Camera-type eye (tissue), 1 donor: ENCODE data around the gene TRPT1. TPM values are rescaled to one million over a fixed set of nuclear protein-coding genes. Genes with fewer than 3 reads are reported as not detected.

Experiments used
- total RNA-seq: library from RNA; depleted of rRNA; stranded (reverse); fragments of >200 nt; gene quantifications from one replicate; pipeline ENCODE4 v1.2.3, GENCODE V29; 2014

The TRPT1 gene, protein sequence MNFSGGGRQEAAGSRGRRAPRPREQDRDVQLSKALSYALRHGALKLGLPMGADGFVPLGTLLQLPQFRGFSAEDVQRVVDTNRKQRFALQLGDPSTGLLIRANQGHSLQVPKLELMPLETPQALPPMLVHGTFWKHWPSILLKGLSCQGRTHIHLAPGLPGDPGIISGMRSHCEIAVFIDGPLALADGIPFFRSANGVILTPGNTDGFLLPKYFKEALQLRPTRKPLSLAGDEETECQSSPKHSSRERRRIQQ
- 27.4 TPM for total RNA-seq

DNA sequence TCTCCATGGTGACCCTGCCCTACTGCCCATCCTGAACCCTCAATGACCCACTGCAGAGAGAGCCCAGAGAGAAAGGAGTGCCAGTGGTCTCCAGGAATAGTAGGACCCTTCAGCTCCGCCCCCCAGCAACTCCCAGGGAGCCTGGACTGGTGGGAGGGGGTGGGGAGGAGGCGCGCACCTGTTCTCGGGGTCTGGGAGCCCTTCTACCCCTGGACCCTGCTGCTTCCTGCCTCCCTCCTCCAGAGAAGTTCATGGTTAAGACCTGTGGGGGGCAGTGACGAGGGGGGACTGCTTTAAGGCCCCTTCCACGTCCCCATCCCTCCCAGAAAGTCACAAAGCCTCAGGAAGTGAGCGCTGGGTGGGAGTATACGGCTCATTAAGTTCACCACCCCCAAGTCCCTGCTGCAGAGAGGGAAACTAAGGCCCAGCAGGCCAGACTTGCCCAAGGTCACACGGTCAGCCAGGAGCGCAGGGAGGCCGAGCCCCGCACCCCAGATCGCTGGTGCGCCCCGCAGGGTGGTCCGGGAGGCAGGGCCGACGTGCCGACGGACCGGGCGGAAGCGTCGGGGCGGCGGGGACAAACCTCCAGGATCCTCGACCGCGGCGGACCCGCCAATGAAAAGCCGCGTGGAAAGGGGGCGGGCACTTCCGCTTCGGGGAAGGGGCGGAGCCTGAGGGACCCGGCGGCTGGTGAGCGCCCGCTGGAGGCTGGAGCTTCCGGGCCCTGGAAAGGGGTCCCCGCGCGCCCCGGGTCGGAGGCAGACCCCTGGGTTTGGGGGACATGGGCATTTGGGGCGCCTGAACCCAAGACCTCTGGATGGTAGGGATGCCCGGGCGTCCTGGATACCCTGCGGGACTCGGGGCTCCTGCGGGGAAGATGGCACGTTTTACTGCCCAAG, at the start of gene TRPT1, which contains the start of gene NUDT22:
TSS of gene TRPT1 (minus strand) at position 579 of the 899 bp plus-strand sequence. CDS start at position 253, 326 bp downstream.
TSS of gene NUDT22 (plus strand) at position 667 of the 899 bp plus-strand sequence. CDS start 379 bp downstream, outside the sequence.

DNA sequence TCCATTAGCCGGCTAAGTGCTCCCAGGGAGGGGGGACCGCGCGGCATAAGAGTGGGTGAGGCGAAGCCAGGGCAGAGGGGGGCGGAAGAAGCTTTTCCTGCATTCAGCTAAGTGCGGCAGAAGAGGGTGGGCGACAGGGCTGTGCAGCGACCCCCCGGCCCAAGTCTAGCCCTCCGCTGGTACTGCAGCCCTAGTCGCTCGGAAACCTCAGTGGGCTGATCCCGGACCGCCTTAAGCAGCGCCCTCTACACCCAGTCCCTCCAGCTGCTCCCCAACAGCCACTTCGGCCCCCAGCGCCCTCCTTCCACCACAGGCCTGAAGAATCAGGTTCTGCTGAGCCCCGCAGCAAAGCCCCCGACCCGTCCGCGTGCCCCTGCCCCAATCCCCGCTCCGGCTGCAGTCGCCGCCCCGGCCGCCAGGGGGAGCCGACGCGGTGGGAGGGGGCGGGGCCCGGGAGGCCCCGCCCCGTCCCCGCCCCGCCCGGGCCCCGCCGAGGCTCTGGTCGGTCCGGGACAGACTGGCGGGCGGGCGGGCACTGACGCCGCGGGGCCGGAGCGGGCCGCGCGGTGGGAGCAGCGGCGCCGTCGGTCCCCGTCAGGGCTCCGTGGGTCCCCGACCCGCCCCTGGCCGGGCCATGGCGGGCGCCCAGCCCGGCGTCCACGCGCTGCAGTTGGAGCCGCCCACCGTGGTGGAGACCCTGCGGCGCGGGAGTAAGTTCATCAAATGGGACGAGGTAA, 25.2 kb upstream of the TRPT1 start, which contains the start of gene PLCB3:
TSS of gene PLCB3 (plus strand) at position 515 of the 737 bp plus-strand sequence. CDS start at position 635, 120 bp downstream.

GRCh38 chr11:64246871-64247728, 21.1 kb upstream of the TRPT1 start, which contains the start of gene PPP1R14B:
Gene PPP1R14B, minus strand, starts transcription at chr11:64246943. Its CDS starts 270 bp downstream, at chr11:64246673.

DNA sequence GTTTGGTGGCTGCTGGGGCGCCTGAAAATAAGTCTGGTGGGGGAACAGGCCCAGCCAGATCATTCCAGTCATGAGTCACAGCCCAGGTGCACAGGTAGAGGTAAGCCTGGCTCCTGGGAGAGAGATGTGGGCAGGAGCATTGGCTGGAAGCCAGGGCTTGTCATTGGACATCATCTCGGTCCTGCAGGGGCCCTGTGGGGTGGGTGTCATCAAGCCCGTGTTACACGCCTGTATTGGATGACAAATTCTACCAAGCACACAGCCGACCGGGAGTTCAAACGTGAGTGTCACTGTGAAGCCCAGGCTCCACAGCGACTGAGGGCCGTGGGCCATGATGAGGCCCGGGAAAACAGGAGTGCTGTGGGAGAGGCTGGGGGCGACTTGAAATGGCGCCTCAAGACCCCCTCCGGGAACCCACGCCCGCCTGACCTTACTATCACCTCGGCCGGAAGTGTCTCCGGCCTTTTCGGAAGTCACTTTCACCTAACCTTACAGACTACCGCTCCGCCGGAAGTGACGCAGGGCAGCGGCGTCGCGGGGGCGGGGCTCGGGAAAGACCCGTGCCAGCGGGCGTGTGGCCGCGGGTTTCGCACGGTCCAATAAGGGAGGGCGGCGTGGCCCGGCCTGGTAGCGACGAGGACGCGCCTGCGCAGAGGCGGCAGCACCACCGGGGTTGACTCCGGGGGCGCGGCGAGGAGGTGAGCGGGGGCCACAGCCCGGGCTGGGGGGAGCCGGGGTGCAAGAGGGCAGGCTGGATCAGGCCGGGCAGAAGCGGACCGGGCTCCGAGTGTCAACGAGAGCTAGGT, 14.7 kb upstream of the TRPT1 start, which contains the start of gene FKBP2:
TSS of gene FKBP2 (plus strand) at position 661 of the 806 bp plus-strand sequence. CDS start 1,293 bp downstream, outside the sequence.

GRCh38 chr11:64233913-64234586, 8.1 kb upstream of the TRPT1 start, which contains the start of gene VEGFB:
Gene VEGFB, plus strand, starts transcription at chr11:64234584. Its CDS starts 250 bp downstream, at chr11:64234834.

DNA sequence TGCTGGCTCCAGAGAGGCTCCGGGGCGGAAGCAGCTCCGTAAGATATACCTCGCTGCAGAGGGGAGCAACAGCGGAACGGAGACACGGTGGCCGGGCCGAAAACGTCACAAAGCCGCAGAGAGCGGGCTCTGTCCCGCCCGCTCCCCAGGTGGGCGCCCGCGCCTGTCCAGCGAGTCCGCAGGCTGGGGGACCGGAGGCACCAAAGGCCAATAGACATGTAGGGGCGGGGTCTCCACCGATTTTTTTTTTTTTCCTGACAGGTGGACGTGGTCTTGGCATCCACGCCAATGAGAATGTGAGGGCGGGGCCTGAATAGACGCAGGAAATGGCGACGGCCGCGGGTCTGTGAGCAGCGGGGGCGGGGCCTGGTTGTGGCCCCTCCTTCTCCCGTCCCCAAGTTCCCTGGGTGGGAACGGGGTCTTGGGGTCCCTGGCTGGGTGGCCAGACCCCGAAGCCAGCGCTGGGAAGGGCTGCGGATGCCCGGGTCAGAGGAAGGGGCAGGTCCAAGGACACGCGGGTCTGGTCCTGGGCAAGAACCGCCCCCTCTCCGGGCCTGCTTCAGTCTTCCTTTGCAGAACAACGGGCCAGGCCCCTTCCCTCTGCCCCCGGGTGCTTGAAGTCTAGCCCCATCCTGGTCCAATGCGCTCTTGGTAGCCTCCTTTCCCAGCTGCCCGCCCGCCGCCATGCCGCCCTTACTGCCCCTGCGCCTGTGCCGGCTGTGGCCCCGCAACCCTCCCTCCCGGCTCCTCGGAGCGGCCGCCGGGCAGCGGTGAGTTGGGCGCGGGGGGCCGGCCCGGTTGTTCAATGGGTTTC, 4.4 kb upstream of the TRPT1 start, which contains the start of gene DNAJC4:
TSS of gene DNAJC4 (plus strand) at position 378 of the 814 bp plus-strand sequence. CDS start at position 685, 307 bp downstream.

GRCh38 chr11:64206457-64207255, 19.3 kb downstream of the TRPT1 start, which contains the start of gene FERMT3:
Gene FERMT3, plus strand, starts transcription at chr11:64206721. Its CDS starts 644 bp downstream, at chr11:64207365.

DNA sequence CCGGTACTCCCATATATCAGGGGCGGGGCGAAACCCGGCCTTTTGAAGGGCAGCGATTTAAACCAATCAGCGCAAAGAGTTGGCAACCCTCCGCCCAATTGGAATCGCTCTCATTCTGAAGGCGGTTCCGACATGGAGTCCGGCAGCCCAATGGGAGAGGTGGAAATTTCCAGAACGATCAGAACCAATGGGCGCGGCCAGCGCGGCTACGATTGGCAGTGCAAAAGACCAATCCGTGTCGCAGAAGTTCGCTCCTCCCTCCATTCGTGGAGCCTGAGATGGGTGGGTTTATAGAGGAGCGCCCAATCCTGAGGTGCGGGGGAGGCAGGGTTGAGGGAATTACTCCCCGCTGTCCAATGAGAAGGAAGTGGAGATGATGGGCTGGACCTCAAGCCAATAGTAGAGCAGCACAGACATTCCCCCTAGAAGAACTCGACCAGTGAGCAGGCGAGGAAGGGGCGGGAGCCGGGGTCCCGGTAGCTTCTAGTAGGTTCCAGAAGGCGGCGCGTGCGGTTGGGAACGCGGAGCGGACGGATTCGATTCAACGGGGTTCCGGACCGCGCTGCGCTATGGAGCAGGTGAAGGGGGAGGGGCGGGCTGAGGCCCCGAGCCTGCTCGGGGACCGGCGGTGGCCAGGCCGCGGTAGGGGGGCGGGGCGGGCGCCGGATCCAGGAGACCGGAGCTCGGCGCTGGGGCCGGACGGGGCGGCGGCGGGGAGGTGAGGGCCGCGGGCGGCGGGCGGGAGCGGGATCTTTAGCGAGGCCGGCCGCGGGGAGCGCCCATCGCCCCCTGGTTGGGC, 40.1 kb downstream of the TRPT1 start, which contains the start of gene STIP1:
TSS of gene STIP1 (plus strand) at position 479 of the 799 bp plus-strand sequence. CDS start at position 570, 91 bp downstream.

Other genes starting within 250 kb of the TRPT1 start
- gene OTUB1, start 239.7 kb downstream of the TRPT1 start, total RNA-seq: 41.8 TPM
- 14.0 TPM for gene FLRT1, start 190.3 kb downstream of the TRPT1 start, total RNA-seq
- gene MACROD1, start 60.1 kb downstream of the TRPT1 start, total RNA-seq: 22.4 TPM
- gene STIP1, start 40.0 kb downstream of the TRPT1 start, total RNA-seq: 135 TPM
- 8.3 TPM for gene FERMT3, start 19.5 kb downstream of the TRPT1 start, total RNA-seq
- 22.4 TPM for gene NUDT22, start 88 bp upstream of the TRPT1 start, total RNA-seq
- gene DNAJC4, start 4.4 kb upstream of the TRPT1 start, total RNA-seq: 22.2 TPM
- gene VEGFB, start 8.4 kb upstream of the TRPT1 start, total RNA-seq: 61.7 TPM
- gene FKBP2, start 14.9 kb upstream of the TRPT1 start, total RNA-seq: 30.8 TPM
- 50.6 TPM for gene PPP1R14B, start 20.8 kb upstream of the TRPT1 start, total RNA-seq
- gene PLCB3, start 25.3 kb upstream of the TRPT1 start, total RNA-seq: 18.0 TPM
- 61.6 TPM for gene BAD, start 58.5 kb upstream of the TRPT1 start, total RNA-seq
- 21.1 TPM for gene GPR137, start 59.7 kb upstream of the TRPT1 start, total RNA-seq
- 1.8 TPM for gene KCNK4, start 65.1 kb upstream of the TRPT1 start, total RNA-seq
- gene CATSPERZ, start 74.2 kb upstream of the TRPT1 start, total RNA-seq: 3.1 TPM
- 17.5 TPM for gene ESRRA, start 79.3 kb upstream of the TRPT1 start, total RNA-seq
- 194 TPM for gene TRMT112, start 91.4 kb upstream of the TRPT1 start, total RNA-seq
- gene PRDX5, start 91.9 kb upstream of the TRPT1 start, total RNA-seq: 121 TPM
- 13.1 TPM for gene CCDC88B, start 114.0 kb upstream of the TRPT1 start, total RNA-seq
- gene RPS6KA4, start 133.0 kb upstream of the TRPT1 start, total RNA-seq: 19.6 TPM